Stimulated activated CD4-positive, alpha-beta T cell treated with anti-CD3 and anti-CD28 coated beads, TNF-alpha, amount 100 ng/mL, for 24 hours (primary cell): ENCODE data around the gene UVRAG.
"Not testable (repeated sequence)": the region's sequence is repeated elsewhere in the genome, so short reads cannot be mapped to it uniquely, and the experiment has no call there.

Source experiments
- DNase-seq, 3 experiments: peaks; one replicate each; pipeline ENCODE4 v3.0.0-alpha.2; 2020; ENCODE audit warnings: low read depth in 3 of 3

UVRAG gene

GRCh38 chr11:76025068-76025467 lies 210.1 kb downstream of the UVRAG start:
- DNase-seq = no peak

- no peak for DNase-seq
Measured at GRCh38 chr11:76025817-76026216, 210.8 kb downstream of the UVRAG start.

GRCh38 chr11:76026281-76026680 lies 211.3 kb downstream of the UVRAG start:
- no peak for DNase-seq

- no peak for DNase-seq
Measured at GRCh38 chr11:76026862-76027261, 211.9 kb downstream of the UVRAG start.

- DNase-seq = no peak
Measured at GRCh38 chr11:76030286-76030685, 215.3 kb downstream of the UVRAG start.

GRCh38 chr11:76030968-76031590 lies 216.1 kb downstream of the UVRAG start:
- DNase-seq = no peak

GRCh38 chr11:76033699-76034098 lies 218.7 kb downstream of the UVRAG start:
- DNase-seq = no peak

GRCh38 chr11:76035020-76035419 lies 220.0 kb downstream of the UVRAG start:
- DNase-seq = no peak

- DNase-seq = no peak
Measured at GRCh38 chr11:76038608-76039007, 223.6 kb downstream of the UVRAG start.

- no peak for DNase-seq
Measured at GRCh38 chr11:76041208-76041607, 226.2 kb downstream of the UVRAG start.

- DNase-seq = no peak
Measured at GRCh38 chr11:76044750-76045320, 229.8 kb downstream of the UVRAG start.

GRCh38 chr11:76047231-76047630 lies 232.2 kb downstream of the UVRAG start:
- DNase-seq = no peak

- DNase-seq = no peak
Measured at GRCh38 chr11:76047766-76048165, 232.8 kb downstream of the UVRAG start.

- no peak for DNase-seq
Measured at GRCh38 chr11:76048763-76049162, 233.8 kb downstream of the UVRAG start.

- DNase-seq = no peak
Measured at GRCh38 chr11:76049511-76049910, 234.5 kb downstream of the UVRAG start.

GRCh38 chr11:76051937-76052336 lies 236.9 kb downstream of the UVRAG start:
- DNase-seq = no peak

- no peak for DNase-seq
Measured at GRCh38 chr11:76054330-76054729, 239.3 kb downstream of the UVRAG start.

GRCh38 chr11:76056876-76057275 lies 241.9 kb downstream of the UVRAG start:
- DNase-seq = no peak

GRCh38 chr11:76060475-76061036 lies 245.5 kb downstream of the UVRAG start:
- not testable (repeated sequence) for DNase-seq

GRCh38 chr11:76062733-76063132 lies 247.7 kb downstream of the UVRAG start:
- no peak for DNase-seq

- no peak for DNase-seq
Measured at GRCh38 chr11:76064192-76064591, 249.2 kb downstream of the UVRAG start.

GRCh38 chr11:76067099-76067498 lies 252.1 kb downstream of the UVRAG start:
- DNase-seq = no peak

GRCh38 chr11:76069001-76069400 lies 254.0 kb downstream of the UVRAG start:
- DNase-seq = no peak

GRCh38 chr11:76071090-76071489 lies 256.1 kb downstream of the UVRAG start:
- no peak for DNase-seq
